22Rv1 (cell line): ENCODE data around the gene CECR2.

Experiments
- H3K27ac ChIP-seq: fragments of 450-650 bp; 2 replicates; pipeline ENCODE4 v1.5.1; 2017
- ZFX ChIP-seq: fragments of 450-650 bp; IDR thresholded peaks from 2 replicates; pipeline ENCODE4 v1.6.1; 2017; ENCODE audit warnings: antibody characterized with exemption, borderline replicate concordance
- TF ChIP-seq, protein P1 (sequence below): fragments of 450-650 bp; IDR thresholded peaks from 2 replicates; pipeline ENCODE4 v1.5.1; 2017; ENCODE audit warnings: mild to moderate bottlenecking

CECR2 gene

DNA sequence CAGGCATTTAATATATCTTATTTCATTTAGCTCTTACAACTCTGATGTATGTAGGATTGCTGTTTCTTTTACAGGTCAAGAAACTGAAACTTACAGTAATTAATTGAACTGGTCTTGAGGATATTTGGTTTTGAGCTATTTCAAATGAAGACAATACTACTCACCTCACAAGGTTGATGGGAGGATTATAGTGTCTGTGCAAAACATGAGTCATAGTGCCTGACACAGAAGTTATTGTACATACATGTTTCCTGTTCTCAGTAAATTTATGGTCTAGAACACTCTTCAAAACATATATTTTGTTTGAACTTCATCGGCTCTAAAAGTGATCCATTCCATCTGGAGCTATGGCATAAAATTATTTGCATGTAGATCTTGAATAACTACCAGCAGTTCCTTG, 61.9 kb downstream of the CECR2 start:
- TF ChIP-seq, protein P1, sequence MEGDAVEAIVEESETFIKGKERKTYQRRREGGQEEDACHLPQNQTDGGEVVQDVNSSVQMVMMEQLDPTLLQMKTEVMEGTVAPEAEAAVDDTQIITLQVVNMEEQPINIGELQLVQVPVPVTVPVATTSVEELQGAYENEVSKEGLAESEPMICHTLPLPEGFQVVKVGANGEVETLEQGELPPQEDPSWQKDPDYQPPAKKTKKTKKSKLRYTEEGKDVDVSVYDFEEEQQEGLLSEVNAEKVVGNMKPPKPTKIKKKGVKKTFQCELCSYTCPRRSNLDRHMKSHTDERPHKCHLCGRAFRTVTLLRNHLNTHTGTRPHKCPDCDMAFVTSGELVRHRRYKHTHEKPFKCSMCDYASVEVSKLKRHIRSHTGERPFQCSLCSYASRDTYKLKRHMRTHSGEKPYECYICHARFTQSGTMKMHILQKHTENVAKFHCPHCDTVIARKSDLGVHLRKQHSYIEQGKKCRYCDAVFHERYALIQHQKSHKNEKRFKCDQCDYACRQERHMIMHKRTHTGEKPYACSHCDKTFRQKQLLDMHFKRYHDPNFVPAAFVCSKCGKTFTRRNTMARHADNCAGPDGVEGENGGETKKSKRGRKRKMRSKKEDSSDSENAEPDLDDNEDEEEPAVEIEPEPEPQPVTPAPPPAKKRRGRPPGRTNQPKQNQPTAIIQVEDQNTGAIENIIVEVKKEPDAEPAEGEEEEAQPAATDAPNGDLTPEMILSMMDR: no peak
- no peak for TF ChIP-seq ZFX
- H3K27ac ChIP-seq: no peak overlapping the region

DNA sequence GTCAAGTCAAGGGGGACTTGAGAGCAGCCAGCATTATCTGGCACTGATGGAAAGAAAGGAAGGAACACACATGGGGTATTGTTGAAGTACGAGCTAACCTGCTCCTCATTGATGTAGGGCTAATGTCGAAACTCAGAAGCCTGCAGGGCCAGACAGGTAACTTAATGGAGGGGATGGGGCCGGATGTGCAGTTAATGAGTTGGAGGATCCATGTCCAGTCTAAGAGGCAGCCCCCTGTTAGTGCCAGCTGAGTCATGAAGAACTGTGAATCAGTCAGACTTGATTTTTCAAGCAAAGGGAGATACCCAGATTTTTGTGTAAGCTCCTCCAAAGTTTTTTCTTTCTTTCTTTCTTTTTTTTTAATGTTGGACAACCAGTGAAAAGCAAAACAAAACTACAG, 65.6 kb downstream of the CECR2 start:
- no peak overlapping the region for H3K27ac ChIP-seq

DNA sequence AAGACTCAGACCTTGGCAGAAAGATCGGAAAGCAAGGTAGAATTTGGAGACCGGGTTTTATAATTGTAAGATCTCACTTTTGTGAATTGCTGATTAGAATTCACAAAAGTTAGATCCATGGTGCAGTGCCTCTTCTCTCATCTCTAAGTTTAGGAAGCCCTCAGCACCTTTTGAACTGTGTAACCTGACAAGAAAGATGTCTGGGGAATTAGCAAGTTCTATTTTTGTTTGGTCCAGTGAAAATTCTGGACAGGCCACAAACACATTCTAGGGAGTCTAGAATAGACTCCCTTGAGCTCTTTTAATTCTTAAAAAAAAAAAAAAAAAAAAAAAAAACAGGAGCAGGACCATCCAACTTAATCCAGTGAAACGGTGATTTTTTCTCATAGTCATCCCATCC, 66.1 kb downstream of the CECR2 start:
- TF ChIP-seq, protein P1: no peak
- no peak for TF ChIP-seq ZFX
- no peak overlapping the region for H3K27ac ChIP-seq

More for the DNA sequence above, 65.6 kb downstream of the CECR2 start:
- TF ChIP-seq ZFX: no peak
- TF ChIP-seq, protein P1: no peak

DNA sequence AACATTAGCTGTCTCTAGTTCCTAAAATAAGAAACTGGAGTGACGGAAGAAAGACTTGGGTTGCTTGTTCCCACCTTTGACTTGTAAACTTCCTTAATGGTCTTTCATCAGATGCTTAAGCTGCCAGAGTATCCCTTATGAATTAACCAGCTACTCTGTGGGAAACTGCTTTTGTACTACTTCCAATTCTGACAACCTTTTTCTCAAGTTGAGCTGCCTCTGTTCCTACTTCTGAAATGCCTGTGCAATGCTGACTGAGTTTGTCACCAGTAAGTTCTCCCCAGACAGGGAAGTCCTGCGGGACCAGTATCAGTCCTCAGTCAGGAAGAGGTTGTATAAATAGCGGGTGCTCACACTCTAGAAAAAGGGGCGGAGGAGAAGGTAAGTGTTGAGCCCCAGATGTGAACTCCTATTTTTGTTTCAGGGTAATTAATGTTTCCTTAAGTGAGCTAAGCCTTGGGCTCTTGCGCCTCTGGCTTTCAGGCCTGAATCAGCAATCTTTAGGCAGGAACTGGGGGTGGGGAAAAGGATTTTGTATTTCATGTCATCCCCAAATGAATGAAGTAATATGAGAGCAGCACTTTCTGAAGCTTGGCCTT, 67.2 kb downstream of the CECR2 start:
- H3K27ac ChIP-seq: no peak overlapping the region
- no peak for TF ChIP-seq ZFX
- TF ChIP-seq, protein P1: no peak

DNA sequence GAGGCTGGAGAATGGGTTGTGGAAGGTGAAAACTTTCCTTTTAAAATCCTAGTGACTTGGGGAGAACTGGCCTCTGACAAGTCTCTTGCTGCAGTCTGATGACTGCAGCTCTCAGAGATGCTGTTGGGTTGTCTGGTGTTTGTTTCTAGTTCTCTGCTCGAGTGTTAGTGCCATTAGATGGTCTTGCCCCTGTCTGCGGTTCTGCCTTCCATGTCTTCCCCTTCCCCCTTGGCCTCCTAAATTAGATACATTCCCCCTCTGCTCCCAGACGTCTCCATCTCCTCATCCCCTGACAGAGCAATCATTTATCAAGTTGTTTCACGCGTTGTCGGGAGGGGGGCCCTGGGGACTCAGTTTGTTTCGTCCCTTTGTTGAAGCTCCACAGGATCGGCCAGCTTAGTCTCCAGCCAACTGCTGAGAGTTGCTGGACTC, 67.7 kb downstream of the CECR2 start:
- H3K27ac ChIP-seq: no peak overlapping the region
- TF ChIP-seq ZFX: no peak
- TF ChIP-seq, protein P1: no peak

DNA sequence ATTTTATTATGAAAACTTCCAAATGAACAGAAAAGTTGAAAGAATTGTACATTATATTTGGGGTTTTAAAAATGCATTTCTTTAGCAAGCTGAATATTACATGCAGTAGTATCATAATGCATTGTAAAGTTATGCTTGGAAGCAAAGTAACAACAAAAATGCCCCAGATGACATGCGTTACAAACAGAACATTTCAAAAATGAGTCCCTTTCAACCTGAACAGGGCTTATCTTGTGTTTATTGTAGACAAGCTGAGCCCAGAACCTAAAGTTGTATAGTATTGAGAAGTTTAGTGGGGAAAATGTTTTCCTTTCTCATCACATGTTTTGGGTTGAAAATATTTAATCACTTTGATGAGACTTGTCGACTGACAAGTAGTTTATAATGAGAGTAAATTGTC, 68.8 kb downstream of the CECR2 start:
- H3K27ac ChIP-seq: no peak overlapping the region
- TF ChIP-seq, protein P1: no peak
- TF ChIP-seq ZFX: no peak

DNA sequence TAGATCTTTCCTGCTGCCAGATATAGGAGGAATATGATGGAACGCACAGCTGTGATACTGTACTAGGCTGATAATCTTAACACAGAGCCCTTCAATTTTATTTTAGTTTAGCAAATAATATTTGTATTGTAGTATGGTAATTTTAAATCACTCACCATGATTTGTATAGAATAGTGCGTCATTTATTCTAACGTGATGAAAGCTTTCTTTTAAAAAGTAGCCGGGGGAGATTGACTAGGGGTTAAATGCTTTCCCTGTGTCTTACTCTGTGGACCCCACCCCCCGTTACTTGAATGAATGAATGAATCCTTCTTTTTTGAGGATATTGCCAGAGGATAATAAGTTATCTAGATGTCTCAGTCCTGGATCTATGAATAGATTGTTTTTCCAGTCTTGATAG, 72.1 kb downstream of the CECR2 start:
- no peak overlapping the region for H3K27ac ChIP-seq
- TF ChIP-seq, protein P1: no peak
- TF ChIP-seq ZFX: no peak
